Breast epithelium (tissue), 4 donors: ENCODE results near the gene HDAC9. TPM values are rescaled to one million over a fixed set of nuclear protein-coding genes. Genes with fewer than 3 reads are reported as not detected.

Experiments
- DNase-seq, 2 donors: peaks; one replicate each; pipeline ENCODE4 v3.0.0-alpha.2; 2019; ENCODE audit warnings: low spot score in 2 of 2
- H3K27ac ChIP-seq, 2 donors: fragments of 200-600 bp; sonication (generic) in 1 of 2; one replicate each; pipeline ENCODE4 v1.5.1; 2016 to 2019; ENCODE audit warnings: mild to moderate bottlenecking in 1 of 2
- H3K27me3 ChIP-seq, 2 donors: fragments of 200-600 bp; sonication (generic) in 1 of 2; one replicate each; pipeline versions ENCODE4 v1.5.1 to v1.6.0; 2017 to 2019; ENCODE audit warnings: control low read depth in 1 of 2, mild to moderate bottlenecking in 1 of 2
- H3K36me3 ChIP-seq: fragments of 200-600 bp; one replicate; pipeline ENCODE4 v1.5.1; 2019
- H3K4me1 ChIP-seq, 2 donors: fragments of 200-600 bp; sonication (generic); one replicate each; pipeline ENCODE4 v1.5.1; 2016 to 2019; ENCODE audit warnings: control low read depth in 1 of 2
- H3K4me3 ChIP-seq, 3 donors: fragments of 200-600 bp; sonication (generic); 1 replicate in 2 of 3; 2 replicates in 1 of 3; pipeline ENCODE4 v1.5.1; 2016 to 2019; ENCODE audit warnings: mild to moderate bottlenecking in 3 of 3, moderate library complexity in 2 of 3
- H3K9me3 ChIP-seq, 2 donors: fragments of 200-600 bp; sonication (generic) in 1 of 2; one replicate each; pipeline ENCODE4 v1.5.1; 2016 to 2019; ENCODE audit warnings: control low read depth in 1 of 2
- POLR2A ChIP-seq: fragments of 450-650 bp; IDR thresholded peaks from one replicate; pipeline ENCODE4 v1.6.1; 2016; ENCODE audit warnings: antibody characterized with exemption, mild to moderate bottlenecking, moderate library complexity
- POLR2AphosphoS5 ChIP-seq, 3 donors: sonication (generic); formaldehyde crosslinking; IDR thresholded peaks; one replicate each; pipeline ENCODE4 v1.6.1; 2017; ENCODE audit warnings: antibody characterized with exemption in 3 of 3
- intact Hi-C: fragments of 100-400 bp; cut with DNase I; formaldehyde crosslinking; loops from one replicate; pipeline ENCODE4 v1.15.1; 2023; ENCODE audit warnings: low total_unique reads
- total RNA-seq, 3 donors: library from RNA; depleted of rRNA; stranded (reverse); fragments of >200 nt; gene quantifications; one replicate each; pipeline ENCODE4 v1.1.0, GENCODE V29; 2016
- TF ChIP-seq, protein P1 (sequence below), 3 donors: fragments of 450-650 bp; IDR thresholded peaks; one replicate each; pipeline ENCODE4 v1.5.1; 2016 to 2017; ENCODE audit warnings: antibody characterized with exemption in 3 of 3, mild to moderate bottlenecking in 3 of 3, moderate library complexity in 3 of 3

Gene HDAC9
- total RNA-seq, 3 donors from 2014 or later, result 7.2 to 27.5 (median 7.3) TPM

DNA sequence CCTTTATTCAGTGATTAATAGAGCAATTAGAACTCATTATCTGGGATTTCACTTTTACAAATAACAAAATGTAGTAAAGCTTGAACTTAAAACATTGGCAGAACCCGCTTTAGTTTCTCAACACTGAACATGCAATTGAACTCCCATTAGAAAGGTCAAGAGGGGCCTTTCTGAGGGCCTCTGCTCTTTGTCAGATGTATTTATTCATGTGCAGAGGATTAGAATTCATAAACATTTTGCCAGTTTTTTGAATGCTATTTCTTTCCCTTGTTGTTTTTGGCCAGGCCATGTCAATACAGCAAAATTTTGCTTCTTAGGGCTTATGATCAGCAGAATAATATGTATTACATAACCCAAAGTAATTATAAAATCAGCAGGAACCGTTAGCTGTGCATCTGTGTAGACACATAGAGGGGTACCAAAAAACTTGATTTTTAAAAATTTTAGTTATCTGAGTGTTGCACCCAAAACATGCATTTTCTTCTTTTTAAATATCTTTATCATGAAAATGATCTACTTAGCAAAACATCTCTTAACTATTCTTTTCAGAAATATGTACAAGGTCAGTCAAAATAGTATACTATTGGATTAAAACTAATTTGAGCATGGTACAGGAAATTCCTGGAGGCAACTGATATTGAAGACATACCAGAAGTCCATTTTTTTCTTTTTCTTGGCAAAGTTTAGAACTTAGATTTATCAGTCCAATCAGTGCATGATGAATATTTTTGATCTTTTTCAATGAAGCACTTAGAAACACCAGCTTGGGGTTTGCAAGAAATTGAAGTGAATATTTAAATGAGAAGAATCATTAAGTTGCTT is 444.4 kb downstream of the HDAC9 start:
- Histone ChIP-seq H3K27ac (no peak overlapping the region), H3K36me3 (no peaks in the 10 kb centered on the region), H3K4me1 (no peaks in the 10 kb centered on the region), H3K4me3 (no peak overlapping the region), H3K9me3 (no peaks in the 10 kb centered on the region), H3K27me3 (no peaks in the 10 kb centered on the region)
- intact Hi-C loops, result no loop called here
- no peak for DNase-seq
- TF ChIP-seq POLR2AphosphoS5 (IDR thresholded peaks at IDR 0.05), result no peak
- TF ChIP-seq, protein P1, sequence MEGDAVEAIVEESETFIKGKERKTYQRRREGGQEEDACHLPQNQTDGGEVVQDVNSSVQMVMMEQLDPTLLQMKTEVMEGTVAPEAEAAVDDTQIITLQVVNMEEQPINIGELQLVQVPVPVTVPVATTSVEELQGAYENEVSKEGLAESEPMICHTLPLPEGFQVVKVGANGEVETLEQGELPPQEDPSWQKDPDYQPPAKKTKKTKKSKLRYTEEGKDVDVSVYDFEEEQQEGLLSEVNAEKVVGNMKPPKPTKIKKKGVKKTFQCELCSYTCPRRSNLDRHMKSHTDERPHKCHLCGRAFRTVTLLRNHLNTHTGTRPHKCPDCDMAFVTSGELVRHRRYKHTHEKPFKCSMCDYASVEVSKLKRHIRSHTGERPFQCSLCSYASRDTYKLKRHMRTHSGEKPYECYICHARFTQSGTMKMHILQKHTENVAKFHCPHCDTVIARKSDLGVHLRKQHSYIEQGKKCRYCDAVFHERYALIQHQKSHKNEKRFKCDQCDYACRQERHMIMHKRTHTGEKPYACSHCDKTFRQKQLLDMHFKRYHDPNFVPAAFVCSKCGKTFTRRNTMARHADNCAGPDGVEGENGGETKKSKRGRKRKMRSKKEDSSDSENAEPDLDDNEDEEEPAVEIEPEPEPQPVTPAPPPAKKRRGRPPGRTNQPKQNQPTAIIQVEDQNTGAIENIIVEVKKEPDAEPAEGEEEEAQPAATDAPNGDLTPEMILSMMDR (IDR thresholded peaks at IDR 0.05), result no peak
- no peak for TF ChIP-seq POLR2A

DNA sequence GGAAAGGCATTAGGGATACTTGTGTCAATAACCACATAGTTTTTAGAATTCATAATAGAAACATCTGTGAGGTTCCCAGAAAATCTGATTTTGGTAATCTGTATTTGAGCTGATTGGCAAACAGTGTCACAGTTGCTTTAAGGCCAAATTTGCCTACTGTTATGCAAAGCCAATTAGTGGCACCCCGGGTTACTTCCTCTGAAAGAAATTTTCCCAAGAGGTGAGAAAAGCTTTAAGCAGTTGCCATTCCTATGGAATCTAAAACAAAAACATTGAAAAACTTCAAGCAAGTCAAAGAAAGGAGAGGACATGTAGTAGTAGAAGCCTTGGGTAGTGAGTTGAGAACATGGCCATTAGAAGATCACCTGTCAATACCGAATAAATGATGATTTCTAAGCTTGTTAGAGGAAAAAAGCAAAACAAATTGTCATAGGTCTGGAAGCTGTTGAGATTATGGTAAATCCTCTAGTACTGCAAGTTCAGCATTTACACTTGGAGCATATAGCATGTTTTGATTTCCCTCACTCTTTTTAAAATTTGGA is 445.1 kb downstream of the HDAC9 start:
- Histone ChIP-seq H3K36me3 (no peaks in the 10 kb centered on the region), H3K4me1 (no peaks in the 10 kb centered on the region), H3K9me3 (no peaks in the 10 kb centered on the region), H3K27me3 (no peaks in the 10 kb centered on the region), H3K27ac (no peak overlapping the region), H3K4me3 (no peak overlapping the region)
- intact Hi-C loops, result no loop called here
- TF ChIP-seq POLR2AphosphoS5 (IDR thresholded peaks at IDR 0.05), result no peak
- no peak for TF ChIP-seq POLR2A
- TF ChIP-seq, protein P1 (IDR thresholded peaks at IDR 0.05), result no peak
- no peak for DNase-seq

DNA sequence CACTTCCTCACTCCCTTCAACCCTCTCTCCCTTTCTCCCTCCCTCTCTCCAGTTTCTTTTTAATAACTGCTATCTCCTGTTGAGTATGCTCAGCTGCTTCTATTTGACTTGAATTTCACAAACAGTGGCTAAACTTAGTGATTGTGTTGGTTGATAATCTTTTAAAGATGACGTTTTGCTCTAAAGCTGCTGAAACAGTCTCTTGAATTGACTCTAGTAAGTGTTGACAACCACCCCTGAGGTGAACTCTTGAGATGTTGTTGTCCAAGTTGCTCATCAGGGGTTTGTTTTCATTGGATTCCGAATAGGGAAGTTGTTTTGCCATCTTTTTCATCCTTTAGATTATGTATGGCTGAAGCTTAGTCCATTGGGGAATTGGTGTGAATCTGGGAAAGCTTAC is 445.7 kb downstream of the HDAC9 start:
- no peak for DNase-seq
- Histone ChIP-seq H3K27me3 (no peaks in the 10 kb centered on the region), H3K4me1 (no peaks in the 10 kb centered on the region), H3K4me3 (no peak overlapping the region), H3K9me3 (no peaks in the 10 kb centered on the region), H3K27ac (no peak overlapping the region), H3K36me3 (no peaks in the 10 kb centered on the region)
- no peak for TF ChIP-seq POLR2AphosphoS5 (IDR thresholded peaks at IDR 0.05)
- TF ChIP-seq POLR2A, result no peak
- TF ChIP-seq, protein P1 (IDR thresholded peaks at IDR 0.05), result no peak
- intact Hi-C loops, result no loop called here

DNA sequence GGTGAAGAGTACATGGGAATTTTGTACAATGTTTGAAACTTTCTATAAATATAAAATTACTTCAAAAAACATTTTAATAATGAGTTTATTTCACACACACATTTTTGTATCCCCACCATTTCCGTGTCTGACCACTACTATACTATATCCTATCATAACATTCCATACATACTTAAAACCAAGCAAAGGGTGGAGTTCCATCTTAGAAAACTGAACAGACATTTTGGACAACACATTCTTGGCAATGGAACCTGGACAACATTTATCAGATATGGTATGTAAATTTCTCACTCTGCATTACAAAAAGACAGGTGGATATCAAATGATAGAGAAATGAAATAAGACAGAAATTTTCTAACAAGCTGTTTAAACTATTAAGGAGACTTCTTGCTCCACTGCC is 453.0 kb downstream of the HDAC9 start:
- H3K4me3 ChIP-seq, result no peak overlapping the region
- no peaks in the 10 kb centered on the region for H3K27me3 ChIP-seq
- H3K4me1 ChIP-seq, result no peaks in the 10 kb centered on the region
- no peaks in the 10 kb centered on the region for H3K9me3 ChIP-seq
- H3K27ac ChIP-seq, result no peak overlapping the region
- no peaks in the 10 kb centered on the region for H3K36me3 ChIP-seq
- no peak for DNase-seq
- TF ChIP-seq POLR2A (no peak), POLR2AphosphoS5 (IDR thresholded peaks at IDR 0.05) (no peak)
- TF ChIP-seq, protein P1 (IDR thresholded peaks at IDR 0.05), result no peak
- intact Hi-C loops, result no loop called here

DNA sequence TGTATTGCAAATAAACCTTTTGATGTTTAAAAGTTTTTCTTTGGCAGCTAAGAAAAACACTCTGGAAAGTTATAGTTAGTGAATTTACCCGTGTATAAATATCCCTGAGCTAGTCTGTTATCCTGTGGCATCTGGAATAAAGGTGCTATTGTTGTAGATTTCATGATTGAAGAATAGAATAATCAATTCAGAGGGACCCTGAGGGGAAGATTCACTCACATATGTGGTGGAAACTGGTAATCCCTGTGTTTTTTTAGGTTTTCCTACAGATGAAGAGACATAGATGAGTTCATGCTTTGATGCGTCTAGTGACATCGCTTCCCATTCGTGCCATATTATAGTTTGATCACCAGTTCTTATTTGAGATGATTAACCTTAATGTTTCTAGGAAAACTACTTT is 457.3 kb downstream of the HDAC9 start:
- no peak for DNase-seq
- TF ChIP-seq, protein P1 (IDR thresholded peaks at IDR 0.05), result no peak
- no peak for TF ChIP-seq POLR2A
- no peak for TF ChIP-seq POLR2AphosphoS5 (IDR thresholded peaks at IDR 0.05)
- Histone ChIP-seq H3K4me1 (no peaks in the 10 kb centered on the region), H3K4me3 (no peak overlapping the region), H3K9me3 (no peaks in the 10 kb centered on the region), H3K36me3 (no peaks in the 10 kb centered on the region), H3K27me3 (no peaks in the 10 kb centered on the region), H3K27ac (no peak overlapping the region)
- intact Hi-C loops, result no loop called here
